HepG2 (cell line): ENCODE measurements around the gene SLFNL1. TPM values are rescaled to one million over a fixed set of nuclear protein-coding genes. Genes with fewer than 3 reads are reported as not detected.

Experiments
- ATAC-seq: fragments of 200-7000 bp; cut with Tn5 transposase; 3 replicates; pipeline ENCODE4 v1.9.1; 2020; ENCODE audit warnings: mild to moderate bottlenecking, moderate library complexity
- BruUV-seq: library from RNA; stranded (reverse); fragments of 400-500 nt; replicated peaks from 2 replicates; lab custom pipeline; 2021; lab: Mats Ljungman, UMichigan
- CTCF ChIA-PET: fragments of 300-600 bp; formaldehyde crosslinking; extraction: SDS; loops from one replicate; lab custom pipeline; 2021; ENCODE audit warnings: low total read pairs, inconsistent platforms, low intra/inter-chr PET ratio; lab: Yijun Ruan, JAX
- POLR2A ChIA-PET: fragments of 350-600 bp; sonication (Branson Sonifier 250); formaldehyde crosslinking; loops from one replicate; lab custom pipeline; 2020; ENCODE audit warnings: antibody characterized with exemption, inconsistent platforms; lab: Yijun Ruan, JAX
- DNase-seq: peaks from one replicate; pipeline ENCODE4 v3.0.0-alpha.2; 2015; ENCODE audit warnings: low spot score
- FAIRE-seq: peaks from 3 replicates; lab custom pipeline; 2011; peaks lifted over from hg19 to GRCh38; lab: Jason Lieb, UNC
- H2AFZ ChIP-seq: one replicate; pipeline ENCODE4 v1.6.1; 2011; ENCODE audit warnings: low read length, inconsistent platforms
- H3K27ac ChIP-seq: fragments of 300-600 bp; 3 replicates; pipeline ENCODE4 v1.8.0; 2011; ENCODE audit warnings: mixed run types, mild to moderate bottlenecking, mixed read lengths, low read length, inconsistent platforms; ENCODE audit not compliant: insufficient read depth; ENCODE audit errors: extremely low read length
- H3K27me3 ChIP-seq, 2 experiments: fragments of 200-600 bp in 1 of 2; 2 replicates in 1 of 2; 3 replicates in 1 of 2; pipeline versions ENCODE4 v1.6.0 to v1.8.0; 2011; ENCODE audit warnings: low read length in 2 of 2, mild to moderate bottlenecking in 2 of 2, moderate library complexity in 2 of 2, inconsistent platforms in 1 of 2; ENCODE audit not compliant: insufficient read depth in 2 of 2, control insufficient read depth in 1 of 2
- H3K36me3 ChIP-seq, 2 experiments: fragments of 200-600 bp in 1 of 2; replicated peaks in 1 of 2; 2 replicates in 1 of 2; 3 replicates in 1 of 2; pipeline versions ENCODE4 v1.5.1 to v1.8.0; 2011; ENCODE audit warnings: low read length in 2 of 2, inconsistent platforms in 1 of 2; ENCODE audit not compliant: insufficient read depth in 2 of 2, control insufficient read depth in 1 of 2
- H3K4me1 ChIP-seq: 2 replicates; pipeline ENCODE4 v1.5.1; 2012; ENCODE audit warnings: low read length, inconsistent platforms; ENCODE audit not compliant: insufficient read depth
- H3K4me2 ChIP-seq: 2 replicates; pipeline ENCODE4 v1.6.0; 2011; ENCODE audit warnings: low read depth, low read length, inconsistent platforms
- H3K4me3 ChIP-seq, 3 experiments: fragments of 200-600 bp in 1 of 3; sonication (generic), shearing (Covaris generic) in 1 of 3; replicated peaks in 1 of 3; 2 replicates each; pipeline ENCODE4 v1.5.1; 2011 to 2016; ENCODE audit warnings: low read length in 3 of 3, inconsistent platforms in 2 of 3, low read depth in 2 of 3, mild to moderate bottlenecking in 2 of 3, control low read depth in 1 of 3, mixed read lengths in 1 of 3; ENCODE audit not compliant: insufficient read depth in 1 of 3
- H3K79me2 ChIP-seq: one replicate; pipeline ENCODE4 v1.6.1; 2011; ENCODE audit warnings: low read length, inconsistent platforms; ENCODE audit not compliant: insufficient read depth
- H3K9ac ChIP-seq: 2 replicates; pipeline ENCODE4 v1.6.0; 2011; ENCODE audit warnings: mild to moderate bottlenecking, low read depth, low read length, inconsistent platforms; ENCODE audit not compliant: insufficient read depth
- H3K9me3 ChIP-seq: 2 replicates; pipeline ENCODE4 v1.5.1; 2012; ENCODE audit warnings: mild to moderate bottlenecking, low read length
- H4K20me1 ChIP-seq: 2 replicates; pipeline ENCODE4 v1.6.0; 2011; ENCODE audit warnings: inconsistent platforms, mild to moderate bottlenecking, low read length, moderate library complexity; ENCODE audit not compliant: insufficient read depth
- ATF6 ChIP-seq: sonication (generic); formaldehyde crosslinking; conservative IDR thresholded peaks from 2 replicates; pipeline ENCODE4 v1.4.0; 2020; ENCODE audit warnings: missing genetic modification reagents
- BRCA1 ChIP-seq: sonication (generic); formaldehyde crosslinking; IDR thresholded peaks from 2 replicates; pipeline ENCODE4 v1.4.0; 2020; ENCODE audit warnings: missing genetic modification reagents
- CSRNP2 ChIP-seq: sonication (generic); formaldehyde crosslinking; conservative IDR thresholded peaks from 2 replicates; pipeline ENCODE4 v1.8.0; 2022; ENCODE audit warnings: low read depth, missing genetic modification reagents
- FOXP4 ChIP-seq: sonication (generic); formaldehyde crosslinking; IDR thresholded peaks from 2 replicates; pipeline ENCODE4 v1.4.0; 2020; ENCODE audit warnings: missing genetic modification reagents
- GLI4 ChIP-seq: sonication (generic); formaldehyde crosslinking; IDR thresholded peaks from 2 replicates; pipeline ENCODE4 v1.5.1; 2020; ENCODE audit warnings: missing genetic modification reagents, mild to moderate bottlenecking, moderate library complexity, borderline replicate concordance
- KAT8 ChIP-seq: IDR thresholded peaks from 2 replicates; pipeline ENCODE4 v1.6.1; 2016; ENCODE audit warnings: missing genetic modification reagents, missing compliant biosample characterization
- PHB2 ChIP-seq: fragments of 450-650 bp; IDR thresholded peaks from 2 replicates; pipeline ENCODE4 v1.6.1; 2018; ENCODE audit not compliant: partially characterized antibody
- RORA ChIP-seq: sonication (generic); formaldehyde crosslinking; IDR thresholded peaks from 2 replicates; pipeline ENCODE4 v1.5.0; 2020; ENCODE audit warnings: mild to moderate bottlenecking, missing genetic modification reagents, moderate library complexity
- SOX6 ChIP-seq, 2 experiments: fragments of 450-650 bp in 1 of 2; sonication (generic) in 1 of 2; formaldehyde crosslinking in 1 of 2; IDR thresholded peaks; 2 replicates each; pipeline versions ENCODE4 v1.4.0 to v1.6.1; 2017 to 2020; ENCODE audit warnings: antibody characterized with exemption in 1 of 2, mild to moderate bottlenecking in 1 of 2, missing genetic modification reagents in 1 of 2
- TBL1XR1 ChIP-seq: fragments of 150-350 bp; IDR thresholded peaks from 2 replicates; pipeline ENCODE4 v1.6.1; 2014; ENCODE audit warnings: borderline replicate concordance, low read length; ENCODE audit not compliant: partially characterized antibody
- ZBTB46 ChIP-seq: sonication (generic); formaldehyde crosslinking; IDR thresholded peaks from 2 replicates; pipeline ENCODE4 v1.4.0; 2020; ENCODE audit warnings: mild to moderate bottlenecking, missing genetic modification reagents, borderline replicate concordance
- ZNF468 ChIP-seq: sonication (generic); formaldehyde crosslinking; IDR thresholded peaks from 2 replicates; pipeline ENCODE4 v1.8.0; 2022; ENCODE audit warnings: mild to moderate bottlenecking, moderate library complexity, missing genetic modification reagents
- ZNF513 ChIP-seq: sonication (generic); formaldehyde crosslinking; conservative IDR thresholded peaks from 2 replicates; pipeline ENCODE4 v1.5.0; 2020; ENCODE audit warnings: missing genetic modification reagents
- ZNF558 ChIP-seq: sonication (generic); formaldehyde crosslinking; IDR thresholded peaks from 2 replicates; pipeline ENCODE4 v1.9.0; 2022; ENCODE audit warnings: mild to moderate bottlenecking, missing genetic modification reagents, borderline replicate concordance
- ZNF562 ChIP-seq: sonication (generic); formaldehyde crosslinking; IDR thresholded peaks from 2 replicates; pipeline ENCODE4 v1.8.0; 2022; ENCODE audit warnings: missing genetic modification reagents, borderline replicate concordance
- ZSCAN20 ChIP-seq: sonication (generic); formaldehyde crosslinking; IDR thresholded peaks from 2 replicates; pipeline ENCODE4 v1.4.0; 2020; ENCODE audit warnings: missing genetic modification reagents, mild to moderate bottlenecking, borderline replicate concordance
- WGBS: methylation state at CpG from one replicate; pipeline ENCODE4 v1.1.6; 2017; ENCODE audit warnings: low lambda C conversion rate; 5-methylcytosine and 5-hydroxymethylcytosine counted together
- in situ Hi-C: cut with HindIII; loops from 2 replicates; pipeline ENCODE4 v1.10.0; 2017; ENCODE audit warnings: low pct_unique_long_range_greater_than_20kb; ENCODE audit not compliant: extremely low pct_ligation_motif_present
- intact Hi-C: fragments of 100-400 bp; cut with micrococcal nuclease; formaldehyde crosslinking; loops from one replicate; pipeline ENCODE4 v1.10.0; 2022; ENCODE audit not compliant: unreplicated experiment
- polyA plus RNA-seq, 8 experiments: library from polyadenylated mRNA; depleted of rRNA in 3 of 8; stranded (reverse) in 7 of 8; unstranded in 1 of 8; fragments of >200 nt; fragmentation: Illumina TruSeq in 4 of 8; extraction: Trizol in 4 of 8; gene quantifications; 2 replicates each; pipeline versions ENCODE4 v1.2.1 to v1.2.3, GENCODE V29; 2011 to 2016; ENCODE audit warnings: low read depth in 4 of 8, missing spikeins in 1 of 8, mixed read lengths in 1 of 8; ENCODE audit not compliant: insufficient read depth in 1 of 8
- total RNA-seq, 5 experiments: library from RNA; depleted of rRNA; stranded (reverse); fragments of >200 nt; fragmentation: Illumina TruSeq; extraction: Trizol; gene quantifications; 2 replicates each; pipeline ENCODE4 v1.2.3, GENCODE V29; 2016; ENCODE audit warnings: low read depth in 1 of 5

SLFNL1 gene
- total and polyA plus RNA-seq, 2 of the 13 experiments (the other 11 are each of a cell fraction or from before 2014, with no cell fraction given) = 0.07 to 0.20 TPM

GRCh38 chr1:40969445-40969844 lies 52.1 kb downstream of the SLFNL1 start:
- intact Hi-C loops (no loop called here), in situ Hi-C loops (no loop called here)
- no peaks in the 10 kb centered on the region for H4K20me1 ChIP-seq
- DNase-seq (no peak), FAIRE-seq (no peak), ATAC-seq (no peak)
- no peaks in the 10 kb centered on the region for H3K79me2 ChIP-seq
- H3K4me2 ChIP-seq = no peak overlapping the region
- no peak overlapping the region for H3K4me3 ChIP-seq
- H3K36me3 ChIP-seq = no peaks in the 10 kb centered on the region
- POLR2A ChIA-PET = no interaction called here
- no peak overlapping the region for H2AFZ ChIP-seq
- H3K9ac ChIP-seq = no peak overlapping the region
- H3K27me3 ChIP-seq = peaks cover 0 to 18% of the 10 kb centered on the region in 2 experiments; a peak in 2 of 5 replicates
- WGBS = 68% methylated on average over 6 of the region's 6 CpGs
- CTCF ChIA-PET = no interaction called here
- BruUV-seq = no TSS peak
- no peaks in the 10 kb centered on the region for H3K9me3 ChIP-seq
- H3K27ac ChIP-seq = no peak overlapping the region
- H3K4me1 ChIP-seq = peaks cover 25% of the 10 kb centered on the region
- no peak for TF ChIP-seq PHB2
- TF ChIP-seq ATF6 (CRISPR knock-in tag) = no peak
- no peak for TF ChIP-seq ZNF562 (CRISPR knock-in tag)
- TF ChIP-seq CSRNP2 (CRISPR knock-in tag) = no peak
- no peak for TF ChIP-seq ZNF513 (CRISPR knock-in tag)
- TF ChIP-seq TBL1XR1 = no peak
- TF ChIP-seq ZBTB46 (CRISPR knock-in tag) = no peak
- no peak for TF ChIP-seq FOXP4 (CRISPR knock-in tag)
- TF ChIP-seq SOX6 (IDR thresholded peaks at IDR 0.05) = no peak
- TF ChIP-seq SOX6 (CRISPR knock-in tag; IDR thresholded peaks at IDR 0.05) = no peak
- no peak for TF ChIP-seq ZSCAN20 (CRISPR knock-in tag)
- no peak for TF ChIP-seq BRCA1 (CRISPR knock-in tag)
- TF ChIP-seq GLI4 (CRISPR knock-in tag) = no peak
- TF ChIP-seq ZNF468 = no peak
- TF ChIP-seq RORA (CRISPR knock-in tag) = no peak
- TF ChIP-seq ZNF558 (CRISPR knock-in tag) = no peak
- no peak for TF ChIP-seq KAT8
